HepG2 (cell line): Measurements from ENCODE around the gene SLC45A3. TPM values are rescaled to one million over a fixed set of nuclear protein-coding genes. Genes with fewer than 3 reads are reported as not detected.

Experiments used
- ARID5B ChIP-seq: IDR thresholded peaks from 2 replicates; pipeline ENCODE4 v1.4.0; 2020; ENCODE audit warnings: mild to moderate bottlenecking, missing genetic modification reagents
- GPN1 ChIP-seq: sonication (generic); formaldehyde crosslinking; IDR thresholded peaks from 2 replicates; pipeline ENCODE4 v1.5.1; 2020; ENCODE audit warnings: missing genetic modification reagents, borderline replicate concordance
- HNF1A ChIP-seq, 2 experiments: sonication (generic) in 1 of 2; formaldehyde crosslinking in 1 of 2; IDR thresholded peaks; 2 replicates each; pipeline versions ENCODE4 v1.4.0 to v1.6.1; 2016 to 2020; ENCODE audit warnings: borderline replicate concordance in 1 of 2, low read depth in 1 of 2, mild to moderate bottlenecking in 1 of 2, missing genetic modification reagents in 1 of 2
- HOMEZ ChIP-seq: IDR thresholded peaks from 2 replicates; pipeline ENCODE4 v1.6.1; 2016; ENCODE audit warnings: low read depth
- KDM6A ChIP-seq: IDR thresholded peaks from 2 replicates; pipeline ENCODE4 v1.6.1; 2016; ENCODE audit warnings: low read depth
- NFKB2 ChIP-seq: sonication (generic); formaldehyde crosslinking; IDR thresholded peaks from 2 replicates; pipeline ENCODE4 v1.4.0; 2020; ENCODE audit warnings: missing genetic modification reagents, borderline replicate concordance
- ZNF792 ChIP-seq: IDR thresholded peaks from 2 replicates; pipeline ENCODE4 v1.6.1; 2016
- polyA plus RNA-seq, 8 experiments: library from polyadenylated mRNA; depleted of rRNA in 3 of 8; stranded (reverse) in 7 of 8; unstranded in 1 of 8; fragments of >200 nt; fragmentation: Illumina TruSeq in 4 of 8; extraction: Trizol in 4 of 8; gene quantifications; 2 replicates each; pipeline versions ENCODE4 v1.2.1 to v1.2.3, GENCODE V29; 2011 to 2016; ENCODE audit warnings: low read depth in 4 of 8, missing spikeins in 1 of 8, mixed read lengths in 1 of 8; ENCODE audit not compliant: insufficient read depth in 1 of 8
- total RNA-seq, 5 experiments: library from RNA; depleted of rRNA; stranded (reverse); fragments of >200 nt; fragmentation: Illumina TruSeq; extraction: Trizol; gene quantifications; 2 replicates each; pipeline ENCODE4 v1.2.3, GENCODE V29; 2016; ENCODE audit warnings: low read depth in 1 of 5

SLC45A3 gene
- total and polyA plus RNA-seq, 2 of the 13 experiments (the other 11 are each of a cell fraction or from before 2014, with no cell fraction given), result 3.4 to 4.1 TPM

- peak; percentile 62; the same call in 1 of the 2 replicates for TF ChIP-seq ARID5B (CRISPR knock-in tag)
- TF ChIP-seq NFKB2, result no peak
- TF ChIP-seq GPN1 (CRISPR knock-in tag), result no peak
- TF ChIP-seq KDM6A (CRISPR knock-in tag), result peak; percentile 41; the same call in 1 of the 2 replicates
- TF ChIP-seq HNF1A (IDR thresholded peaks at IDR 0.05; ENCODE audit: low read depth), result 0 out of 2 replicates have a peak, but pooled peaks have one; percentile 22
- no peak for TF ChIP-seq HNF1A (CRISPR knock-in tag; IDR thresholded peaks at IDR 0.05; ENCODE audit: borderline replicate concordance)
- 0 out of 2 replicates have a peak, but pooled peaks have one; percentile 37 for TF ChIP-seq HOMEZ (CRISPR knock-in tag)
- 0 out of 2 replicates have a peak, but pooled peaks have one; percentile 54 for TF ChIP-seq ZNF792
Observed at GRCh38 chr1:205703072-205703471, 22.8 kb upstream of the SLC45A3 start (continued).
